GM19467 (cell line): ENCODE data around the gene GLRX2.
"Not testable (repeated sequence)": the region's sequence is repeated elsewhere in the genome, so short reads cannot be mapped to it uniquely, and the experiment has no call there.

Experiments used
- ATAC-seq: cut with Tn5 transposase; IDR thresholded peaks from one replicate; pipeline ENCODE4 v1.9.1; 2021; ENCODE audit warnings: mild to moderate bottlenecking, moderate library complexity; ENCODE audit not compliant: unreplicated experiment

Gene GLRX2

DNA sequence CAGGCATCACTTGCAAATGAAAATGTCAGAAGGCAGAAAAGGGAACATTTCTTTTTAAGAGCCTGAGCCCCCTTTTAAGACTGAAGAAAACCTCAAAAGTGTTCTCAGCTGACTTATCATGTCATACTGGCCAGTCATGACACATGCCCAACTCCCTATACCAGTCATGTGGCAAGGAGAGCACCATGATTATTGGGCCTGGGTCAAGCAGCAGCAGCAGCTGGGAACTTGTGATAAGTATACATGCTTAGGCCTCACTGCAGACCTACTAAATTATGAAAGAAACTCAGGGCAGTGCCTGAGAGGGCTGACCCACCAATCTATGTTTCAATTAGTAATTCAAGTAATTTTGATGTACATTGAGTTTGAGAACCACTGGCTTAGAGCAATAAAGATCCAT is 37.2 kb downstream of the GLRX2 start:
- no peak for ATAC-seq

DNA sequence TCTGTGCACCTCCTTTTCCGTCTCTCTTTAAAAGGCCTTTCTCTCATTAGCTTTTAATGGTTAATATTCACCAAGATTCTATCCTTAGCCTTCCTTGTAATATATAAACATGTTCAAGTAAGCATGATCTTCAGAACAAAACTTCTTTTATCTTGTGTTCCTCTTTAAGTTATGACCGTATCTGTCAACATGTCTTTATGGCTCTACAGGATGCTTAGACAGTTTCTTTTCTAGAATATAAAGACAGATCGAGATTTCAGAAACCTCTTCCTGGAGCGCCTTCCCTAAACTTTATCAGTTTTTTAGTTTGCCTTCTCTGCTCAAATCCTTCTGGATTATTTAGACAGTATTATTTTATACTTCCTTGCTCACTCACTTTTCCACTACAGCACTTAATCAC is 38.6 kb downstream of the GLRX2 start:
- ATAC-seq, result no peak

- no peak for ATAC-seq
Measured at GRCh38 chr1:193065954-193066353, 39.3 kb downstream of the GLRX2 start.

DNA sequence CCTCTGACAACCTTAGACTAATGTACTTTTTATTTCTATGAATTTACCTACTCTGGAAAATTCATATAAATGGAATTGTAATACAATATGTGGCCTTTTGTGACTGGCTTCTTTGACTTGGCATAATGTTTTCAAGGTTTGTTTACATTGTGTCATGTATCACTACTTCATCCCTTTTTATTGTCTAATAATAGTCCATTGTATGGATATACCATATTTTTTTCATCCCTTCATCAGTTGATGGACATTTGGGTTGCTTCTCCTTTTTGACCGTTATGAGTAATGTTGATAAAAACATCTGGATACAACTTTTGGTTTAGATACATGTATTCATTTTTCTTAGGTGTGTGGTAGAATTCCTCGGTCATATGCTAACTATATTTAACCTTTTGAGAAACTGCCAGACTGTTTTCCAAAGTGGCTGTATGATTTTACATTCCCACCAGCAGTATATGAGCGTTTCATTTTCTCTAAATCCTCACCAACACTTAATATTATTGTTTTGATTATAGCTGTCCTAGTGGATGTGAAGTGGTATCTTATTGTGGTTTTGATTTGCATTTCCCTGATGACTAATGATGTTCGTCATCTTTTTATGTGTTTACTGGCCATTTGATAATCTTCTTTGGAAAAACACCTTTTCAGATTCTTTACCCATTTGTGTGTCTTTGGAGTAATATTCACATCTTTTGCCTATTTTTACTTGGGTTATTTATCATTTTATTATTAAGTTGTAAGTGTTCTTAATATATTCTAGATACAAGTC is 42.3 kb downstream of the GLRX2 start:
- ATAC-seq, result no peak

DNA sequence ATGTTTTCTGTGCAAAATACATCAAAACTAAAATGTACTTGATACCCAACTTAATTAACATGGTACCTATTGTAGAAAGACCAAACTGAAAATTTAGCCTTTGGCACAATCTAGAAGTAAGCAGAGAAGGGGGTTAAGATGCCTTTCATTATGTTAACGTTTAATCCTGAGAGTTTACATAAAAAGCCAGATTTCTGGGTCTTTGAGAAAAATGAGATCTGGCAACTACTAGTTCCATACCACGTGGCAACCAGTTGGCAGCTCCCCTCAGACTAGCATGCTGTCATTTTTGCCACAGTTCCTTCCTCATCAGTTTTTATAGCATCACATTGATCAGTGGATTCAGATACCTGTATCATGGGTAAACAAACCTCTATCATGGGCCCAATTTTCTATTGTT is 44.3 kb downstream of the GLRX2 start:
- no peak for ATAC-seq

- ATAC-seq, result no peak
Measured at GRCh38 chr1:193060406-193060805, 44.8 kb downstream of the GLRX2 start.

DNA sequence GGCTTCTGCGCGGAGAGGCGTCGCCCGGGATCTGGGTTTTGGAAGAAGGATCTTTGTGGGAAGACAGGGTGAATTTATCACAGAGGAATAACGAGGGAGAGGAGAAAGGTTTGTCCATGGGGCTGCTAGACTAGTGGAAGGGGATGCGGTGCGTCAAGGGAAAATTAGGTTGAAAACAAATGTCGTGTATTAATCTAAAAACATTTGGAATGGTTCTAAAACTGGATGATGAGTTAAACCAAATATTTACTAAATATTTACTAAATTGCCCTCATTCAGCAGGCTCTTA is 45.2 kb downstream of the GLRX2 start:
- ATAC-seq, result no peak

DNA sequence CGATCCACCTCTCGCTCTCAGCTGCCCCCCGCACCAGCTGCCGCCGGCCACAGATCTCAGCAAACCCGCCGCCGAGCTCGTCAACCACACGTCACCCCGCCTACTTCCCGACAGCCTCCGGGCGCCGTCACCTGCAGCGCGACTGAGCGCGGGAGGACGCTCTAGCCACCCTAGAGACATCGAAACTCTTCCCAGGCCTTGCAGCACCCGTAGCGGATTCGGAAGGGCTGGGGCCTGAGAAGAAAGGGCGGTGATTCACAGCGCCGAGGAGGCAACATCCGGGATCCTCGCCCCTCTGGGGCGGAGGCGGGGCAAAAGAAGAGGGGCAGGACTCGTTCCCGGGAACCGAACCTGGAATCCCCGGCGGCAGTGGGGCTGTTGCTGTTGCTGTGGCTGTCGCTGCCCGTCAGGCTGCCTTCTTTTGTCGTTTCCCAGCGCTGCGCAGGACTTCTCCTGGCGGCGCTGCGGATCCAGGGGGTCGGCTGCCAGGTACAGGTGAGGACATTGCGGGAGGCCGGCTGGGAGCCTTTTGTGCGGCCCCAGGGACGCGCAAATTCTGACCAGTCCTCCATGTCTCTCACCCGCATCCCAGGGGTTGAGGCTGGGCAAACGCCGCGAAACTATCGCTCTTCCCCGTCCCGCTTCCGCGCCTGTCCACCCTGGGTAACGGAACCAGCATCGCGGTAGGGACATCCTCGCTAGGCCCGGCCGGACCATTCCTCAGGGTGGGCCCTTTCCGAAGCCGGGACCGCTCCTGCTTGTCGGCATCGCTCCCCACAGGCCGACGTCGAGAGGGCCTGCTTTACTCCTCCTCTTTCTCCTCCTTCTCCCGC is 45.7 kb downstream of the GLRX2 start, which contains the start of the genes RO60 and UCHL5:
TSS of gene RO60 (plus strand) at position 331 of the 833 bp plus-strand sequence. CDS start 9,443 bp downstream, outside the sequence.
TSS of gene UCHL5 (minus strand) at position 79 of the 833 bp plus-strand sequence. CDS start 100 bp downstream, outside the sequence.
- ATAC-seq, result peak; percentile 93

GRCh38 chr1:193058529-193059281 is 46.5 kb downstream of the GLRX2 start:
- peak; percentile 47 for ATAC-seq

GRCh38 chr1:193054169-193054675 is 51.0 kb downstream of the GLRX2 start:
- ATAC-seq, result no peak

DNA sequence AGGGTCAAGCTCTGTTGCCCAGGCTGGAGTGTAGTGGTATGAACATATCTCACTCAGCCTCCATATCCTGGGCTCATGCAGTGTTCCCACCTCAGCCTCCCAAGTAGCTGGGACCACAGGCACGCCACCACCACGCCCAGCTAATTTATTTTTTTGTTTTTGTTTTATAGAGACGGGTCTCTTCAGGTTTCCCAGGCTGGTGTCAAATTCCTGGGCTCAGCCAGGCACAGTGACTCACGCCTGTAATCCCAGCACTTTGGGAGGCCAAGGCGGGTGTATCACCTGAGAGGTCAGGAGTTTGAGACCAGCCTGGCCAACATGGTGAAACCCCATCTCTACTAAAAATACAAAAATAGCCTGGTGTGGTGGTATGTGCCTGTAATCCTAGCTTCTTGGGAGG is 56.3 kb downstream of the GLRX2 start:
- ATAC-seq, result not testable (repeated sequence)
